Neural cell (in vitro differentiated cells): ENCODE measurements around the gene LAPTM4A.

Experiments
- EP300 ChIP-seq: fragments of 450-650 bp; conservative IDR thresholded peaks from 2 replicates; pipeline ENCODE4 v1.6.1; 2014; ENCODE audit warnings: antibody characterized with exemption, mild to moderate bottlenecking, moderate library complexity; ENCODE audit not compliant: poor library complexity, severe bottlenecking
- POLR2AphosphoS5 ChIP-seq: IDR thresholded peaks from 2 replicates; pipeline ENCODE4 v1.6.1; 2012
- TF ChIP-seq, protein P1 (sequence below): IDR thresholded peaks from 2 replicates; pipeline ENCODE4 v1.6.1; 2012; ENCODE audit warnings: borderline replicate concordance

DNA sequence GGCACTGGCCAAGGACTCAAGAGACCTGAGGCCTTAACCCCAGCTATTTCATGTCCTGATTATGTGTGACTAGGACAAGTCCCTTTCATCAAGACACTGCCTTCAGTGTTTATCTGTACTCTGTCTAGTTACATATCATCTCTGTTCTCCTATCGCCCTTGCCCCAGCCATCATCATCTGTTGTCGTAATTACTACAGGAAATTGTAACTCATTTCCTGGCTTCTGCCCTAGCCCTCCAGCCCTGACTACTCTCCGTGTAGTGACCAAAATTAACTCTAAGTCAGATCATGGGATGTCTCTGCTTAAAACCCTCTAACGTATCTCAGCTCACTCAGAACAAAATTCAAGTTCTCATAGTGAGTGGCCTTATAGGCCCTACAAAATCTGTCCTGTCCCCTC, 49.3 kb upstream of the LAPTM4A start:
- no peak for TF ChIP-seq POLR2AphosphoS5
- TF ChIP-seq, protein P1, sequence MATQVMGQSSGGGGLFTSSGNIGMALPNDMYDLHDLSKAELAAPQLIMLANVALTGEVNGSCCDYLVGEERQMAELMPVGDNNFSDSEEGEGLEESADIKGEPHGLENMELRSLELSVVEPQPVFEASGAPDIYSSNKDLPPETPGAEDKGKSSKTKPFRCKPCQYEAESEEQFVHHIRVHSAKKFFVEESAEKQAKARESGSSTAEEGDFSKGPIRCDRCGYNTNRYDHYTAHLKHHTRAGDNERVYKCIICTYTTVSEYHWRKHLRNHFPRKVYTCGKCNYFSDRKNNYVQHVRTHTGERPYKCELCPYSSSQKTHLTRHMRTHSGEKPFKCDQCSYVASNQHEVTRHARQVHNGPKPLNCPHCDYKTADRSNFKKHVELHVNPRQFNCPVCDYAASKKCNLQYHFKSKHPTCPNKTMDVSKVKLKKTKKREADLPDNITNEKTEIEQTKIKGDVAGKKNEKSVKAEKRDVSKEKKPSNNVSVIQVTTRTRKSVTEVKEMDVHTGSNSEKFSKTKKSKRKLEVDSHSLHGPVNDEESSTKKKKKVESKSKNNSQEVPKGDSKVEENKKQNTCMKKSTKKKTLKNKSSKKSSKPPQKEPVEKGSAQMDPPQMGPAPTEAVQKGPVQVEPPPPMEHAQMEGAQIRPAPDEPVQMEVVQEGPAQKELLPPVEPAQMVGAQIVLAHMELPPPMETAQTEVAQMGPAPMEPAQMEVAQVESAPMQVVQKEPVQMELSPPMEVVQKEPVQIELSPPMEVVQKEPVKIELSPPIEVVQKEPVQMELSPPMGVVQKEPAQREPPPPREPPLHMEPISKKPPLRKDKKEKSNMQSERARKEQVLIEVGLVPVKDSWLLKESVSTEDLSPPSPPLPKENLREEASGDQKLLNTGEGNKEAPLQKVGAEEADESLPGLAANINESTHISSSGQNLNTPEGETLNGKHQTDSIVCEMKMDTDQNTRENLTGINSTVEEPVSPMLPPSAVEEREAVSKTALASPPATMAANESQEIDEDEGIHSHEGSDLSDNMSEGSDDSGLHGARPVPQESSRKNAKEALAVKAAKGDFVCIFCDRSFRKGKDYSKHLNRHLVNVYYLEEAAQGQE = no peak
- no peak for TF ChIP-seq EP300
